AG08396 (cell line): ENCODE data around the gene EXOC3L4.
"Not testable (repeated sequence)": the region's sequence is repeated elsewhere in the genome, so short reads cannot be mapped to it uniquely, and the experiment has no call there.

ENCODE experiments used
- DNase-seq: peaks from one replicate; pipeline ENCODE4 v3.0.0; 2012; ENCODE audit warnings: low spot score, mixed read lengths

EXOC3L4 gene

GRCh38 chr14:103105580-103106150 is 11.1 kb downstream of the EXOC3L4 start:
- DNase-seq: no peak

DNA sequence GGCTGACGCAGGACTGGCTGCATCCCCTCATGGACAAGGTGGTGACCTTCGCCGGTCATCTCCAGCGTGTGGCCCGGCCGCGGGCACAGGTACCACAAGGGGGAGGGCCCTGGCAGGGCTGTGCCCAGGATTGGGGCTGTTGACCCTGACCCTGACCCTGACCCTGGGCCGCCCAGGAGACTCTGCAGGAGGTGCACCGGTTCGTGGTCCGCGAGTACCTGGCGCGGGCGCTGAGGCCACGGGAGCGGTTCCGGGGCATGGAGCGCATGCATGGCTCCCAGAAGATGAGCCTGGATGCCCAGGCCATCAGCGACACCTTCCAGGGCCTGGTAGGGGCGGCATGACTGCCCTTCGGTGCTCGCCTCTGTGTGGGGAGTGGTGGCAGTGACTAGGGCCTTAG is 12.9 kb downstream of the EXOC3L4 start:
- DNase-seq: no peak

- no peak for DNase-seq
Measured at GRCh38 chr14:103107941-103108748, 13.6 kb downstream of the EXOC3L4 start.

- DNase-seq: peak; percentile 60
Measured at GRCh38 chr14:103108749-103109207, 14.3 kb downstream of the EXOC3L4 start.

GRCh38 chr14:103109535-103110441 is 15.3 kb downstream of the EXOC3L4 start:
- DNase-seq: peak; percentile 90

GRCh38 chr14:103110681-103111231 is 16.2 kb downstream of the EXOC3L4 start:
- peak; percentile 57 for DNase-seq

DNA sequence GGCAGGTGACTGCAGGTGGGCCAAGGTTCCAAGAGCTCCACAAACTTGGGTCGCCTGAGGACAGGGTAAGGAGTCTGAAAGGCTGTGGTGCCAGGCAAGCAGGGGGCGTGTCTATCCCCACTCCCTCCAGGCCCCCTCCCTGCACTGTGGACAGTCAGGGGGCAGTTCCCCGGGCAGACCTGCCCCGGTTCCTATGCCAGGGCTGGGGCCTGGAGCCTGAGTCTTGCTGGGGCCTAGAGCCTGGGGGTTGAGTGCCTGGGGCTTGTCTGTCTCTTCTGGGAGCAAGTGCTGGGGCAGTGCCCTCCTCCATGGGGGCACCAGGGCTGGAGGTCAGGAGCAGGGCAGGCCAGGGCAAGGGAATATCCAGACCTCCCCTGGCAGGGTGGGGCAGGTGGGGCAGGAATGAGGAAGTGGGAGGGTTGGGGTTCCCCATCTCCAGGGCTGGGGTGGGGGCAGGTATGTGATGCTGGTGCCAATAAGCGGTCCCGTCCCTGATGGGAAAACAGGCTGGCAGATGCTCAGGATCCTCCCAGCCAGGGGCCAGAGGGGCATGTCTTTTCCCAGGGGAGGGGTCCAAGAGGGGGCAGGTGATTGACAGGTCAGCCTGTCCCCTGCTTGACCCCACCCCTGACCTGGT is 16.8 kb downstream of the EXOC3L4 start:
- DNase-seq: no peak

DNA sequence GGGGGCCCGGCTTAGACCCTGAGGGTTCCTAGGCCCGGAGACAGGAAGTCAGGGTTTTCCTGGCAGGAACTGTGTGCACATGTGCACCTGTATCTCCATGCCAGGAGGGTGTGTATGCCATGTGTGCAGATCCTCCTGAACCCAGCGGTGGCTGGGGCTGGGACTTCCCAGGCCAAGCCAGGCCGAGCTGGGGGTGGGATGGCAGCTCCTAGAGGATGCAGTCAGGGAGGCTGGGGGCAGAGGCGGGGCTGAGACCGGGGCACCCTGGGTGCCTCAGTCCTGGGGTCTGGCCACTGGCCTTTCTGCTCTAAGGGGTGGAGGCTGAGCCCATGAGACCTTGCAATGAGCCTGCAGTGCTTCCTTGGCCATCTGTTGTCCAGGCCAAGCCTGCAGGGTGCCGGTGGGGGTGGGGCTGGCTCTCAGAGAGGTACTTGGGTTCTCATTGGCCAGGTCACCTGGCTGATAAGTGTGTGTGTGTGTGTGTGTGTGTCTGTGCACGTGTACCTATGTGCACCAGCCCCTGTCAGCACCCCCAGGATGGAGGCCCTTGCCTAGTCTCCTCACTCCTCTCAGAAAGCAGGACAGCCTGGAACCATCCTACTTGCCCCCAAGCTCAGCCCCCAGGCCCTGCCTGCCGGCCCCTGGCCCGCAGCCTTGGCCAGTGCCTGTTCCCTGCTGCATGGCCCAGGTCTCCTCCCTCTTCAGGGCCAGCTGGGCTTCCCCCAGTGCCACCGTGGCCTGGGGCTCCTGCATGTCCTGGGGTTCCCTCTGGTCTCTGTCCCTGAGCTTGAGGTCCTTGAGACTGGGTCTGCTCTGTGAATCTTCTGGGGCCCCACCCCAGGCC is 18.1 kb downstream of the EXOC3L4 start:
- DNase-seq: no peak

GRCh38 chr14:103113303-103113702 is 18.8 kb downstream of the EXOC3L4 start:
- no peak for DNase-seq

- no peak for DNase-seq
Measured at GRCh38 chr14:103113774-103114173, 19.2 kb downstream of the EXOC3L4 start.

DNA sequence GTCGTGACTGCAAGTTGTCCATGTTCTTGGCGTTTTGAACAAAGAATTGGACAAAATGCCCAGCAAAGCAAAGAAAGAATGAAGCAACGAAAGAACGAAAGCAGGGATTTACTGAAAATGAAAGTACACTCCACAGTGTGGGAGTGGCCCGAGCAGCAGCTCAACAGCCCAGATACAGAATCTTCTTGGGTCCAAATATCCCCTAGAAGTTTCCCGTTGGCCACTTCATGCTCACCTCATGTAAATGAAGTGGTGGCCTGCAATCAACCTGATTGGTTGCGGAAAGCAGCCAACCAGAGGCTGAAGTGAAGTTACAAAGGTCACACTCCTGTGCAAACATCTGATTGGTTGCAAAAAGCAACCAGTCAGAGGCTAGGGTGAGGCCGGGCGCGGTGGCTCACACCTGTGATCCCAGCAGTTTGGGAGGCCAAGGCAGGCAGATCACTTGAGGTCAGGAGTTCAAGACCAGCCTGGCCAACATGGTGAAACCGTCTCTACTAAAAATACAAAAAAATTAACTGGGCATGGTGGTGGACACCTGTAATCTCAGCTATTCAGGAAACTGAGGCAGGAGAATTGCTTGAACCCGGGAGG is 20.7 kb downstream of the EXOC3L4 start:
- not testable (repeated sequence) for DNase-seq

- no peak for DNase-seq
Measured at GRCh38 chr14:103115845-103116572, 21.5 kb downstream of the EXOC3L4 start.

GRCh38 chr14:103116636-103117035 is 22.1 kb downstream of the EXOC3L4 start:
- no peak for DNase-seq

GRCh38 chr14:103117499-103117898 is 23.0 kb downstream of the EXOC3L4 start:
- DNase-seq: not testable (repeated sequence)

- DNase-seq: no peak
Measured at GRCh38 chr14:103118018-103118662, 23.6 kb downstream of the EXOC3L4 start.

DNA sequence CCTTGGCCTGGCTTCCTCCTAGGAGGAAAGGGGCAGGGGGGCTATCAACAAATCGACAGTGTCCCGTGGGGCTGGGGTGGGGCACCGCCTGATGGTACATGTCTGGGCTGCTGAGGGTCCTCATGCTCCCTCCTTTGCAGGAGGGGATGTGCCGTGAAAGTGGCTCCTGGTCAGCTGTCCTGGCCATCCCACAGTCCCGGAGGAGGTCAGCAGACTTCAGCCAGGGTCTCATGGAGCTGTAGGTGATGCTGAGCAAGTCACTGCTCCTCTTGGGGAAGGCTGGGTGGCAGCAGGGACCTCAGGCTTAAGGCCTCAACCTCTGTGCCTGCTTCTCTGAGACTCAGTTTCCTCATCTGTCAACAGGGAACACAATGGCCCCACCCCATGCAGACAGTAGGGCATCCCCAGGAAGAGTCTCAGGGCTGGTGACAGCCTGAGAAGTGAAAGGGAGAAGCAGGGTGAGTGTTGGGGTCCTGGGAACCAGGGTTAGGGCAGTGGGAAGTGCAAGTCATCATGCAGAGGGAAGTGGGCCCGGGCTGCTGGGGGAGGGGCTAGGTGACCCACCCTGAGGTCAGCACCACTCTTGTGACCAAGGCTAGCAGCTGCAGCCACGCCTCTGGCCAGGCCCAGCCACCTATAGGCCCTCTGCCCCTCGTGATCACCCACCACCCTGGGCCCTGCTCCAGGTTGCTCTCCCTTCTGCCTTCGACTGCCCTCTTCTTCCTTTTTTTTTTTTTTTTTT is 24.3 kb downstream of the EXOC3L4 start:
- DNase-seq: no peak

GRCh38 chr14:103119527-103119926 is 25.0 kb downstream of the EXOC3L4 start:
- not testable (repeated sequence) for DNase-seq

GRCh38 chr14:103121121-103121845 is 26.8 kb downstream of the EXOC3L4 start:
- no peak for DNase-seq
